Common myeloid progenitor, CD34-positive (primary cell): Measurements from ENCODE around the gene CFAP61.

ENCODE experiments used
- CTCF ChIA-PET: fragments of 350-600 bp; sonication (Branson Sonifier 250); formaldehyde crosslinking; loops from one replicate; lab custom pipeline; 2021; ENCODE audit warnings: antibody characterized with exemption; lab: Charles Lee
- POLR2A ChIA-PET: fragments of 350-600 bp; sonication (Branson Sonifier 250); formaldehyde crosslinking; loops from one replicate; lab custom pipeline; 2021; ENCODE audit warnings: antibody characterized with exemption; lab: Charles Lee
- DNase-seq, 3 donors: peaks; one replicate each; pipeline versions ENCODE4 v3.0.0 to v3.0.0-alpha.2; 2013
- H3K27ac ChIP-seq, 2 experiments: 1 replicate in 1 of 2; 2 replicates in 1 of 2; pipeline ENCODE4 v1.7.0; 2013; ENCODE audit warnings: inconsistent platforms in 2 of 2, low read length in 2 of 2, mild to moderate bottlenecking in 2 of 2, low read depth in 1 of 2, moderate library complexity in 1 of 2; ENCODE audit not compliant: severe bottlenecking in 2 of 2, insufficient read depth in 1 of 2, poor library complexity in 1 of 2
- H3K27me3 ChIP-seq, 5 experiments: replicated peaks in 2 of 5; 1 replicate in 3 of 5; 2 replicates in 2 of 5; pipeline versions ENCODE4 v1.6.1 to v1.7.0; 2013; ENCODE audit warnings: low read length in 4 of 5, mild to moderate bottlenecking in 2 of 5, moderate library complexity in 2 of 5, inconsistent platforms in 1 of 5; ENCODE audit not compliant: insufficient read depth in 5 of 5, control insufficient read depth in 4 of 5
- H3K36me3 ChIP-seq, 4 experiments: 1 replicate in 2 of 4; 2 replicates in 2 of 4; pipeline versions ENCODE4 v1.6.1 to v1.7.0; 2013; ENCODE audit warnings: low read length in 3 of 4, control low read depth in 1 of 4, mild to moderate bottlenecking in 1 of 4; ENCODE audit not compliant: control insufficient read depth in 4 of 4, insufficient read depth in 4 of 4
- H3K4me1 ChIP-seq, 4 experiments: 1 replicate in 3 of 4; 2 replicates in 1 of 4; pipeline versions ENCODE4 v1.6.1 to v1.7.1; 2013; ENCODE audit warnings: low read length in 3 of 4, mild to moderate bottlenecking in 3 of 4, control low read depth in 1 of 4, inconsistent platforms in 1 of 4, moderate library complexity in 1 of 4; ENCODE audit not compliant: control insufficient read depth in 4 of 4, insufficient read depth in 4 of 4; ENCODE audit errors: control extremely low read depth in 1 of 4
- H3K4me3 ChIP-seq, 7 experiments: 1 replicate in 4 of 7; 2 replicates in 3 of 7; pipeline versions ENCODE4 v1.5.1 to v1.7.0; 2013; ENCODE audit warnings: mild to moderate bottlenecking in 7 of 7, low read length in 6 of 7, moderate library complexity in 6 of 7, inconsistent platforms in 2 of 7, low read depth in 2 of 7, control low read depth in 1 of 7; ENCODE audit not compliant: insufficient read depth in 4 of 7, control insufficient read depth in 1 of 7; ENCODE audit errors: extremely low read depth in 1 of 7
- H3K9me3 ChIP-seq, 5 experiments: 1 replicate in 4 of 5; 2 replicates in 1 of 5; pipeline versions ENCODE4 v1.6.1 to v1.7.1; 2013; ENCODE audit warnings: low read length in 4 of 5, mild to moderate bottlenecking in 2 of 5, inconsistent platforms in 1 of 5, low read depth in 1 of 5, moderate library complexity in 1 of 5; ENCODE audit not compliant: control insufficient read depth in 4 of 5, insufficient read depth in 2 of 5; ENCODE audit errors: control extremely low read depth in 1 of 5
- WGBS: methylation state at CpG from one replicate; pipeline ENCODE4 v1.1.5; 2013; ENCODE audit not compliant: insufficient coverage; 5-methylcytosine and 5-hydroxymethylcytosine counted together

CFAP61 gene

GRCh38 chr20:20366876-20367574, 314.7 kb downstream of the CFAP61 start:
- ChIA-PET POLR2A (no interaction called here), CTCF (no interaction called here)
- Histone ChIP-seq H3K4me3 (peak overlapping the region in 4 of 7 experiments; percentile 4 to 66 (median 32)), H3K36me3 (no peaks in the 10 kb centered on the region), H3K27ac (no peak overlapping the region), H3K27me3 (peaks cover 14 to 96% (median 49%) of the 10 kb centered on the region in 5 experiments), H3K4me1 (peaks cover 0 to 53% (median 36%) of the 10 kb centered on the region in 4 experiments), H3K9me3 (no peaks in the 10 kb centered on the region)
- DNase-seq, result peak in 1 of 3 donors; percentile 37
- WGBS, result 3% methylated on average over 57 of the region's 63 CpGs

- ChIA-PET CTCF (no interaction called here), POLR2A (no interaction called here)
- peak in 1 of 3 donors; percentile 39 for DNase-seq
- under 1% methylated on average over 68 of the region's 108 CpGs for WGBS
- H3K4me3 ChIP-seq, result peak within 1 kb of the TSS; percentile 17 to 66 (median 49)
- no peaks in the 10 kb centered on the region for H3K36me3 ChIP-seq
- no peaks in the 10 kb centered on the region for H3K9me3 ChIP-seq
- H3K4me1 ChIP-seq, result peaks cover 0 to 52% (median 36%) of the 10 kb centered on the region in 4 experiments
- H3K27ac ChIP-seq, result no peak within 1 kb of the TSS
- peaks cover 18 to 96% (median 51%) of the 10 kb centered on the region in 5 experiments for H3K27me3 ChIP-seq
Observed at GRCh38 chr20:20367575-20368417, 315.5 kb downstream of the CFAP61 start, which contains the start of gene INSM1. INSM1 (plus strand) TSS chr20:20368104; CDS start chr20:20368268, 164 bp downstream.

GRCh38 chr20:20368418-20369249, 316.3 kb downstream of the CFAP61 start:
- no peaks in the 10 kb centered on the region for H3K9me3 ChIP-seq
- H3K4me1 ChIP-seq, result peaks cover 0 to 47% (median 32%) of the 10 kb centered on the region in 4 experiments
- no peak overlapping the region for H3K27ac ChIP-seq
- CTCF ChIA-PET, result no interaction called here
- POLR2A ChIA-PET, result no interaction called here
- peak overlapping the region; percentile 17 to 66 (median 49) for H3K4me3 ChIP-seq
- peak in 2 of 3 donors; percentile 39 to 54 for DNase-seq
- no peaks in the 10 kb centered on the region for H3K36me3 ChIP-seq
- WGBS, result 0% methylated on average over 99 of the region's 130 CpGs
- peaks cover 18 to 96% (median 50%) of the 10 kb centered on the region in 5 experiments for H3K27me3 ChIP-seq

- Histone ChIP-seq H3K27ac (no peak overlapping the region), H3K9me3 (no peaks in the 10 kb centered on the region), H3K36me3 (no peaks in the 10 kb centered on the region), H3K27me3 (peaks cover 27 to 96% (median 53%) of the 10 kb centered on the region in 5 experiments), H3K4me1 (peaks cover 0 to 40% (median 29%) of the 10 kb centered on the region in 4 experiments), H3K4me3 (peak overlapping the region in 6 of 7 experiments; percentile 10 to 66 (median 40))
- ChIA-PET CTCF (no interaction called here), POLR2A (no interaction called here)
- DNase-seq, result peak in 2 of 3 donors; percentile 38 to 53
- WGBS, result 4% methylated on average over 63 of the region's 86 CpGs
Observed at GRCh38 chr20:20369250-20370093, 317.1 kb downstream of the CFAP61 start.

- CTCF ChIA-PET, result interaction anchor here (1.1 to 1.8 kb wide), 2 partner anchors 11 to 95 kb away, joined by 3 read pairs; no protein-coding TSS in a partner anchor
- peaks cover 28 to 96% (median 52%) of the 10 kb centered on the region in 5 experiments for H3K27me3 ChIP-seq
Observed at GRCh38 chr20:20370094-20370575, 317.8 kb downstream of the CFAP61 start.

More at GRCh38 chr20:20370094-20370575, 317.8 kb downstream of the CFAP61 start:
- H3K36me3 ChIP-seq, result no peaks in the 10 kb centered on the region
- H3K4me3 ChIP-seq, result peak overlapping the region in 1 of 7 experiments; percentile 4
- POLR2A ChIA-PET, result no interaction called here
- H3K27ac ChIP-seq, result no peak overlapping the region
- WGBS, result 30% methylated on average over 2 of the region's 10 CpGs
- H3K4me1 ChIP-seq, result peaks cover 0 to 35% (median 26%) of the 10 kb centered on the region in 4 experiments
- no peaks in the 10 kb centered on the region for H3K9me3 ChIP-seq
- DNase-seq, result peak in 2 of 3 donors; percentile 40 to 48
